NB4 (cell line): Measurements from ENCODE around the gene CBY2.

ENCODE experiments used
- DNase-seq: peaks from one replicate; pipeline ENCODE4 v3.0.0; 2010; ENCODE audit warnings: low read depth
- H3K4me3 ChIP-seq: one replicate; pipeline ENCODE4 v1.5.1; 2011; ENCODE audit warnings: mild to moderate bottlenecking, low read depth, low read length, moderate library complexity
- MYC ChIP-seq: IDR thresholded peaks from 2 replicates; pipeline ENCODE4 v1.6.1; 2011; ENCODE audit warnings: low read depth, low read length
- POLR2A ChIP-seq: IDR thresholded peaks from 2 replicates; pipeline ENCODE4 v1.6.1; 2011; ENCODE audit warnings: mild to moderate bottlenecking; ENCODE audit not compliant: insufficient read length; ENCODE audit errors: extremely low read depth
- TF ChIP-seq, protein P1 (sequence below): IDR thresholded peaks from one replicate; pipeline ENCODE4 v1.5.1; 2012; ENCODE audit warnings: low read depth, low read length
- TF ChIP-seq, protein P2 (sequence below): IDR thresholded peaks from 2 replicates; pipeline ENCODE4 v1.6.1; 2011; ENCODE audit warnings: low read depth, low read length

CBY2 gene

DNA sequence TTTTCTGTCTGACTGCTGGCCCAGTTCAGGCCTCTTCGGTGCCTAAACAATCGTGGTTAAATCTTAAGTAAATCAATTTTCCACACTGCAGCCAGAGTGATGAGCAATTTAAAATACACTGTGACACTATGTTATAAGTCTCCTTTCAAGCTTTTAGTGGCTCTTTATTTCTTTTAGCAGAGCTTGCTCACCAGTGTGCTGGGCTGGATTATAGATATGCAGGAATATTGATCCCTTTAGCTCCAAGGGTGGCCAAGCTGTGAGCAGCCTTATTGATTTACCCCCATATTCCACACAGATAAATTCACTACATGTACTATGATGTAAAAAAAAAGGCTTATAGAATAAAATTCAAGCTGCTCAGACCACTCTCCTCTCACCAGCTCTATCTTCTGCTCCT is 21.7 kb downstream of the CBY2 start:
- TF ChIP-seq, protein P1, sequence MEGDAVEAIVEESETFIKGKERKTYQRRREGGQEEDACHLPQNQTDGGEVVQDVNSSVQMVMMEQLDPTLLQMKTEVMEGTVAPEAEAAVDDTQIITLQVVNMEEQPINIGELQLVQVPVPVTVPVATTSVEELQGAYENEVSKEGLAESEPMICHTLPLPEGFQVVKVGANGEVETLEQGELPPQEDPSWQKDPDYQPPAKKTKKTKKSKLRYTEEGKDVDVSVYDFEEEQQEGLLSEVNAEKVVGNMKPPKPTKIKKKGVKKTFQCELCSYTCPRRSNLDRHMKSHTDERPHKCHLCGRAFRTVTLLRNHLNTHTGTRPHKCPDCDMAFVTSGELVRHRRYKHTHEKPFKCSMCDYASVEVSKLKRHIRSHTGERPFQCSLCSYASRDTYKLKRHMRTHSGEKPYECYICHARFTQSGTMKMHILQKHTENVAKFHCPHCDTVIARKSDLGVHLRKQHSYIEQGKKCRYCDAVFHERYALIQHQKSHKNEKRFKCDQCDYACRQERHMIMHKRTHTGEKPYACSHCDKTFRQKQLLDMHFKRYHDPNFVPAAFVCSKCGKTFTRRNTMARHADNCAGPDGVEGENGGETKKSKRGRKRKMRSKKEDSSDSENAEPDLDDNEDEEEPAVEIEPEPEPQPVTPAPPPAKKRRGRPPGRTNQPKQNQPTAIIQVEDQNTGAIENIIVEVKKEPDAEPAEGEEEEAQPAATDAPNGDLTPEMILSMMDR, result no peak
- no peak for TF ChIP-seq MYC
- TF ChIP-seq, protein P2, sequence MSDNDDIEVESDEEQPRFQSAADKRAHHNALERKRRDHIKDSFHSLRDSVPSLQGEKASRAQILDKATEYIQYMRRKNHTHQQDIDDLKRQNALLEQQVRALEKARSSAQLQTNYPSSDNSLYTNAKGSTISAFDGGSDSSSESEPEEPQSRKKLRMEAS, result no peak
- TF ChIP-seq POLR2A, result no peak
- no peak for DNase-seq
- no peak overlapping the region for H3K4me3 ChIP-seq

DNA sequence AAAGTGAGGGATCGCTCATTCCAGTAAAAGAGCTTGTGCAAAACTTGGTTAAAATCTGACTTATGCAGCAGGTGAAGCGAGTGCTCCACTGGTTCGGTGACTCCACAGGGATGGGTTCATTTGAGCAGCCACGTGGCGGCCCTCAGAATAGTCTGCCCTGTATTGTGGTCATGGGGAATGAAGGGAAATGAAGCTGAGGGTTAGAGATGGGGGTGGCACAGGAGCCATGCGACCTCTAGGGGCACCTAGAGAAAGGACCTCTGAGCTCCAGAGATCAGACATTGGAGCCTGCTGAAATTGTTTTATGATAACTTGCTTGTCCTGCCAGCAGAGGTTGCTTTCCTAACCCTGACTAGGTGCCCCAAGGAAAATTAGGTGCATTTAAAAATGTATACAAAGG is 26.6 kb downstream of the CBY2 start:
- no peak for TF ChIP-seq POLR2A
- TF ChIP-seq MYC, result no peak
- TF ChIP-seq, protein P1, result peak; percentile 55
- TF ChIP-seq, protein P2, result no peak
- no peak overlapping the region for H3K4me3 ChIP-seq
- DNase-seq, result peak; percentile 51

DNA sequence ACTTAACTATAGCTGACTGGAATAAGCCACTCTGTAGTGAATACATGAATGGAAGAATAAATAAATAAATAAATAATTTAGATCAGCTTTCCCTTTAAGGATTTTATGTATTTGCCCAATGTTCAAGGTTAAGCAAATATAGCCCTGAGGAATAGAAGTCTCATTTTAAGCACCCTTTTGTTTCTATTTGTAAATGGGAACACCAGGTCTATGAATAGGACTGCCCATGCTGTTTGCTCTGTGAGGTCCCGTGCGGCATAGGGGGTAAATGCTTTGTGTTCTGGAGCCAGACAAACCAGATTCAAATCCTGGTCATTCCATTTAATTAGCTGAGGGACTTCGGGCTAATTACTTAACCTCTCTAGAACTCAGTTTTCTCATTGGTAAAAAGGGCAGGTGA is 29.3 kb downstream of the CBY2 start:
- TF ChIP-seq, protein P2, result no peak
- TF ChIP-seq, protein P1, result no peak
- TF ChIP-seq MYC (no peak), POLR2A (no peak)
- no peak for DNase-seq

DNA sequence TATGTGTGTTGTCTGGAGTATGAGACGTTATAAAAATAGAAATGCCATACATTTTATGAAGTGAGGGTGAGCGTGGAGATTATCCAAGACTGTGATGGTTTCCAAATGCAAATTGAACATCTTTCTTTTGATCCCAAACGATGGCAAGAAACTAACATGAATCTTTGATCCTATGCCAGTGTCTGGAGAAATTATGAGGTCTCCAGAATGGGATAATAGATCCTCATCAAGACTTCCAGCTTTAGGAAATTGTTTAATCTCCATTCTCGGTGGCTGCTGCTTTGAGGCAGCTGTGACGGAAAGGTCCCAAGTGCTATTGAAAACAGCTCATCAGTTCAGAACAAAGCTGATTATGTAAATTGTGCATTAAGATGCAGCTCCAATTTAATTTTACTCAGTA is 30.8 kb downstream of the CBY2 start:
- no peak overlapping the region for H3K4me3 ChIP-seq
- no peak for DNase-seq
- no peak for TF ChIP-seq MYC
- TF ChIP-seq POLR2A, result no peak
- TF ChIP-seq, protein P2, result no peak
- TF ChIP-seq, protein P1, result no peak

More for the DNA sequence above, 29.3 kb downstream of the CBY2 start:
- no peak overlapping the region for H3K4me3 ChIP-seq

DNA sequence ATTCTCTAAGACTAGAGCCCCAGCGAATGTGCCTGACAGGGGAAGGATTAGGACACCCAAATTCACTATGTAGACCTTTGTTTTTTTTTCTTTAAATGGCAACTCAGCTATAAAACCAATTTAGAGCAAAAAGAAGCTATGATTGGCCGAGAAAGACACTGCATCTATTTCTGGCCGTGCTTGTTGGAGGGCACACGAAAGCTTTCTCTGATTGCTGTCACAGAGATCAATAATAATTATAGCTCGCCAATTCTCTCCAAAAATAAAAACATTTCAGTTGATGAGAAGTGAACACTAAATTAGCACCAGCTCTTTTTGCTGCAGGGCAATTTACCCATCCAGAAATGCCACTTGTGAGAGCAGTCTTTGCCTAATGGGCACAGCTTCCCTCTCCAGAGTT is 31.2 kb downstream of the CBY2 start:
- DNase-seq, result no peak
- H3K4me3 ChIP-seq, result no peak overlapping the region
- TF ChIP-seq POLR2A, result no peak
- TF ChIP-seq, protein P1, result no peak
- TF ChIP-seq, protein P2, result no peak
- no peak for TF ChIP-seq MYC

DNA sequence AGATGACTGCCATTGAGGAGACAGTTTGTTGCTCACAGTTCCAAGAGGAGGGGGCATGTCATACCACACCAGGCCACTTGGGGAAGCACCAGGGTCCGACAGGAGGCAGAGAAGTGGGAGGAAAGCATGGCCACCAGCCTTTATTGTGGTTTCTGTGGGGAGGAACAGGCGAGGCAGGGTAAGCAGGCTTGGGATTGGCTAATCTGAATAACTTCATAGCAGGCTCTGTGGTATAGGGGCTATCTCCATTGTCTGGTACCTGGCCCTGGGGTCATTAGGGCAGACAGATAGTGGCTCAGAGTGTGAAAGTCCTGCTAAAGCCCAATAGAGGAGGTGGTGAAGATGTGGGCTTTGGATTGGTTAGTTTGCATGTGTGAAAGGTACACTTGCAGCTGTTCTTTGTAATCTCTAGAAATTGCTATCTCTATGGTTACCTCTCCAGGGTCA is 35.5 kb downstream of the CBY2 start:
- H3K4me3 ChIP-seq, result no peak overlapping the region
- peak; percentile 62 for DNase-seq
- TF ChIP-seq, protein P1, result peak; percentile 46
- TF ChIP-seq MYC, result no peak
- TF ChIP-seq, protein P2, result no peak
- TF ChIP-seq POLR2A, result no peak
